Measurements from ENCODE around the gene P3H2. TPM values are rescaled to one million over a fixed set of nuclear protein-coding genes. Genes with fewer than 3 reads are reported as not detected.

The P3H2 gene
- total and polyA plus RNA-seq, 2 of the 4 experiments (the other 2 are of a cell fraction), result 54.7 to 64.3 TPM

DNA sequence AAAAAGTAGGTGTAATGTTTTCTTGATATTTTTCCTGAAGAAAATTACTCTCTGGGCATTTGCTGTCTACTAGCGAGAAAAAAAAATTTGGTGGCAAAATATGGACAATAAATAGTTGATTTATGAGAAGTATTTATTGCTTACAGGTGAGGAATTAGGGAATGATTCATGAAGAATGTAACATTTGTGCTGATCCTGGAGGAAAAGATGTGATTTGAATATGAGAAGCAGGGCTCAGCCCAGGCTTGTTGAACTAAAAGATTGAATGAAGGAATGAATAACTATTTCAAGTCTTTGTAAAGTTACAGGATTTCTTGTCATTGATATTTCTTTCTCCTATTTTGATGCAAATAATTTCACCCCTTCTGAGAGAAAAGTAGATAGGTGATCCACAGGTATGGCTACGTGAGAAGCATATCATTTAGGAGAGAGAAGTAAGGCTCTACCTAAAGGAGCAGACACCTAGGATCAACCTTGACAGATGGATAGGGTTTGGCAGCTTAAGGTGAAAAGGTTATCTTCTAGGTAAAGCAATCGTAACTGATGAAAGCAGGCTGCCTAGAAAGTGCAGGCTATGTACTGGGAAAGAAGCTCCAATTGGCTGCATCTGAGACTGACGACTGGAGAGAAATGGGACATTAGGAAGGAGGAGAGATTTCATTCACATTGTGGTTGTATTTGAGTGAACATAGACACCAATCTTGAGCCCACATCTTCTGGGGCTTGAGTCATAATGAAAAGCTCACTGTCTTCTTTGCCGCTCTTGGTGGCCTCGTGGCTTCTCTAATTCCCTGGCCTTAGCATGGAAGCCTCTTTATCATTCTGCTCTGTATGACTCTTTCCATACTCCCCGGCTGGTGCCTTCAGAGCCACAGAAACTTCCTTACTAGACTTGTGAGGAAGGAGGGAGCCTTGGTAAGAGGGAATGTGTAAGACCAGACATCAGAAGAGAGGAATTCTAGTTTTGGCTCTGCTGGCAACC lies 106.5 kb downstream of the P3H2 start:
- Histone ChIP-seq H2BK5ac (ENCODE audit: low read depth, low read length, poor library complexity, severe bottlenecking) (no peak overlapping the region), H3K27me3 (ENCODE audit: control insufficient read depth, insufficient read depth, low read length) (no peaks in the 10 kb centered on the region), H3K4ac (ENCODE audit: low read depth, low read length) (peak overlapping the region; percentile 34), H4K8ac (ENCODE audit: low read depth in 2 of 2, low read length in 2 of 2) (peak overlapping the region in 1 of 2 experiments; percentile 5; a peak in 1 of 4 replicates), H3K9me1 (ENCODE audit: insufficient read depth, low read length) (peaks cover 6% of the 10 kb centered on the region; the same call in 1 of the 2 replicates), H2AFZ (replicated peaks; ENCODE audit: low read length, poor library complexity) (no peak overlapping the region), H4K5ac (ENCODE audit: low read depth, low read length) (peak overlapping the region; percentile 50), H3K9me3 (ENCODE audit: control insufficient read depth, insufficient read depth, low read length) (no peaks in the 10 kb centered on the region), H3K79me1 (ENCODE audit: low read depth in 1 of 2, low read length in 2 of 2) (peaks cover 9 to 54% of the 10 kb centered on the region in 2 experiments), H2BK120ac (ENCODE audit: low read depth, low read length) (peak overlapping the region; percentile 39), H2BK15ac (ENCODE audit: low read depth, low read length) (0 out of 3 replicates have a peak overlapping the region, but pooled peaks have one; percentile 8), H3K4me3 (ENCODE audit: insufficient read depth, low read depth, low read length) (no peak overlapping the region), H3K14ac (replicated peaks; ENCODE audit: low read depth, low read length) (peak overlapping the region; percentile 58; the same call in 1 of the 2 replicates), H4K91ac (ENCODE audit: insufficient read depth, low read depth, low read length) (peak overlapping the region; percentile 20; the same call in 1 of the 2 replicates), H3K9ac (ENCODE audit: low read depth, low read length) (no peak overlapping the region), H2BK20ac (ENCODE audit: low read depth, low read length) (peak overlapping the region; percentile 15), H3K4me2 (ENCODE audit: low read depth, low read length) (peak overlapping the region; percentile 12; the same call in 1 of the 2 replicates), H3K4me1 (ENCODE audit: control insufficient read depth, insufficient read depth, low read length) (peaks cover 19% of the 10 kb centered on the region; the same call in 1 of the 2 replicates), H3K27ac (ENCODE audit: insufficient read depth, low read length) (no peak overlapping the region), H3K23ac (ENCODE audit: low read depth, low read length) (peak overlapping the region; percentile 48; the same call in 1 of the 2 replicates), H2AK5ac (ENCODE audit: low read depth, low read length) (peak overlapping the region; percentile 23; the same call in 1 of the 2 replicates), H3K18ac (ENCODE audit: low read depth, low read length) (peak overlapping the region; percentile 36; the same call in 1 of the 2 replicates), H3K56ac (ENCODE audit: extremely low read depth, insufficient read depth, low read length) (no peak overlapping the region), H2AK9ac (replicated peaks; ENCODE audit: low read depth, low read length, poor library complexity) (no peak overlapping the region), H4K20me1 (ENCODE audit: insufficient read depth, low read length) (no peaks in the 10 kb centered on the region), H3K36me3 (ENCODE audit: control insufficient read depth, insufficient read depth, low read length) (no peaks in the 10 kb centered on the region)
- ChIA-PET POLR2A (ENCODE audit: unreplicated experiment) (no interaction called here), CTCF (interaction anchor here (0.9 kb wide), 1 partner anchor 19 kb away, joined by 3 read pairs; no protein-coding TSS in a partner anchor)
- WGBS, 2 experiments (ENCODE audit: extremely low coverage in 2 of 2, insufficient read length in 1 of 2), result 100% methylated on average over 1 of the region's 7 CpGs; no CpG with 5 or more reads in 1 of the 2 experiments
- in situ Hi-C loops (cut with MboI; ENCODE audit: low sequenced_read_pairs), result loop anchor here (10.0 kb wide), 1 partner anchor 191 kb away; no protein-coding TSS in a partner anchor
- BruUV-seq (replicated peaks), result no TSS peak
- DNase-seq, result no peak
- ATAC-seq (ENCODE audit: low read depth), result no peak
- TF ChIP-seq BHLHE40 (IDR thresholded peaks at IDR 0.05; ENCODE audit: low read depth, low read length) (no peak), POLR2A (IDR thresholded peaks at IDR 0.05; ENCODE audit: low read depth, low read length) (no peak), MAFK (IDR thresholded peaks at IDR 0.05; ENCODE audit: low read depth, low read length) (no peak), RFX5 (IDR thresholded peaks at IDR 0.05; ENCODE audit: low read depth, low read length) (no peak), RCOR1 (IDR thresholded peaks at IDR 0.05; ENCODE audit: insufficient replicate concordance, low read length) (no peak)
- TF ChIP-seq, protein P1, sequence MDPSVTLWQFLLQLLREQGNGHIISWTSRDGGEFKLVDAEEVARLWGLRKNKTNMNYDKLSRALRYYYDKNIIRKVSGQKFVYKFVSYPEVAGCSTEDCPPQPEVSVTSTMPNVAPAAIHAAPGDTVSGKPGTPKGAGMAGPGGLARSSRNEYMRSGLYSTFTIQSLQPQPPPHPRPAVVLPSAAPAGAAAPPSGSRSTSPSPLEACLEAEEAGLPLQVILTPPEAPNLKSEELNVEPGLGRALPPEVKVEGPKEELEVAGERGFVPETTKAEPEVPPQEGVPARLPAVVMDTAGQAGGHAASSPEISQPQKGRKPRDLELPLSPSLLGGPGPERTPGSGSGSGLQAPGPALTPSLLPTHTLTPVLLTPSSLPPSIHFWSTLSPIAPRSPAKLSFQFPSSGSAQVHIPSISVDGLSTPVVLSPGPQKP (IDR thresholded peaks at IDR 0.05; ENCODE audit: borderline replicate concordance, low read depth, low read length), result no peak
- dilution Hi-C loops (cut with HindIII; ENCODE audit: low sequenced_read_pairs, unreplicated experiment), result no loop called here
- intact Hi-C loops (cut with micrococcal nuclease), result no loop called here

All from IMR-90 (cell line).